HEK293T (cell line): ENCODE data around the gene CELF4.

Experiments used
- FOXK2 ChIP-seq: fragments of 450-650 bp; IDR thresholded peaks from 2 replicates; pipeline ENCODE4 v1.6.1; 2016; ENCODE audit warnings: mild to moderate bottlenecking
- FOXM1 ChIP-seq: fragments of 450-650 bp; IDR thresholded peaks from 2 replicates; pipeline ENCODE4 v1.6.1; 2017; ENCODE audit warnings: mild to moderate bottlenecking, borderline replicate concordance

- TF ChIP-seq FOXK2: no peak
- TF ChIP-seq FOXM1: no peak
These were observed 245.3 kb downstream of the CELF4 start for GRCh38 chr18:37320317-37320716.
